IMR-90 (cell line): ENCODE results near the gene RNH1. TPM values are rescaled to one million over a fixed set of nuclear protein-coding genes. Genes with fewer than 3 reads are reported as not detected.

Experiments used
- ATAC-seq: fragments of 200-7000 bp; cut with Tn5 transposase; 2 replicates; pipeline ENCODE4 v1.9.1; 2020; ENCODE audit warnings: low read depth, mild to moderate bottlenecking, moderate library complexity
- BruUV-seq: library from RNA; stranded (reverse); fragments of 400-500 nt; replicated peaks from 2 replicates; lab custom pipeline; 2021; lab: Mats Ljungman, UMichigan
- CTCF ChIA-PET: fragments of 300-600 bp; formaldehyde crosslinking; extraction: SDS; loops from one replicate; lab custom pipeline; 2021; ENCODE audit warnings: antibody characterized with exemption; lab: Yijun Ruan, JAX
- POLR2A ChIA-PET: fragments of 300-600 bp; sonication (Branson Sonifier 250); formaldehyde crosslinking; loops from one replicate; lab custom pipeline; 2022; ENCODE audit warnings: antibody characterized with exemption; ENCODE audit not compliant: unreplicated experiment; lab: Charles Lee
- DNase-seq: peaks from one replicate; pipeline ENCODE4 v3.0.0; 2013
- H2AFZ ChIP-seq: replicated peaks from 2 replicates; pipeline ENCODE3; 2013; ENCODE audit warnings: low read length, mild to moderate bottlenecking; ENCODE audit not compliant: poor library complexity
- H2AK5ac ChIP-seq: 2 replicates; pipeline ENCODE4 v1.6.1; 2013; ENCODE audit warnings: low read depth, low read length, inconsistent platforms
- H2AK9ac ChIP-seq: replicated peaks from 2 replicates; pipeline ENCODE3; 2013; ENCODE audit warnings: mild to moderate bottlenecking, low read depth, low read length, moderate library complexity; ENCODE audit not compliant: poor library complexity
- H2BK120ac ChIP-seq: 2 replicates; pipeline ENCODE4 v1.6.1; 2013; ENCODE audit warnings: low read depth, low read length, inconsistent platforms
- H2BK15ac ChIP-seq: 3 replicates; pipeline ENCODE4 v1.6.1; 2013; ENCODE audit warnings: low read depth, low read length, inconsistent platforms
- H2BK20ac ChIP-seq: 2 replicates; pipeline ENCODE4 v1.6.1; 2013; ENCODE audit warnings: low read depth, mild to moderate bottlenecking, inconsistent platforms, low read length, moderate library complexity
- H2BK5ac ChIP-seq: 2 replicates; pipeline ENCODE4 v1.6.1; 2013; ENCODE audit warnings: mild to moderate bottlenecking, low read depth, low read length, inconsistent platforms; ENCODE audit not compliant: poor library complexity, severe bottlenecking
- H3K14ac ChIP-seq: replicated peaks from 2 replicates; pipeline ENCODE4 v1.6.1; 2013; ENCODE audit warnings: low read depth, low read length, inconsistent platforms
- H3K18ac ChIP-seq: 2 replicates; pipeline ENCODE4 v1.6.1; 2013; ENCODE audit warnings: low read depth, low read length, control low read depth
- H3K23ac ChIP-seq: 2 replicates; pipeline ENCODE4 v1.6.1; 2013; ENCODE audit warnings: low read depth, low read length, inconsistent platforms
- H3K27ac ChIP-seq: 2 replicates; pipeline ENCODE4 v1.5.1; 2013; ENCODE audit warnings: mild to moderate bottlenecking, control low read depth, low read length; ENCODE audit not compliant: insufficient read depth
- H3K27me3 ChIP-seq: 2 replicates; pipeline ENCODE4 v1.6.1; 2013; ENCODE audit warnings: low read length; ENCODE audit not compliant: control insufficient read depth, insufficient read depth
- H3K36me3 ChIP-seq: 2 replicates; pipeline ENCODE4 v1.6.1; 2013; ENCODE audit warnings: low read length, mixed read lengths; ENCODE audit not compliant: control insufficient read depth, insufficient read depth
- H3K4ac ChIP-seq: 2 replicates; pipeline ENCODE4 v1.6.1; 2013; ENCODE audit warnings: low read depth, low read length, inconsistent platforms
- H3K4me1 ChIP-seq: 2 replicates; pipeline ENCODE4 v1.6.1; 2013; ENCODE audit warnings: low read length, mixed read lengths; ENCODE audit not compliant: control insufficient read depth, insufficient read depth
- H3K4me2 ChIP-seq: 2 replicates; pipeline ENCODE4 v1.6.1; 2013; ENCODE audit warnings: low read depth, mild to moderate bottlenecking, control low read depth, low read length, moderate library complexity
- H3K4me3 ChIP-seq: 2 replicates; pipeline ENCODE4 v1.5.1; 2013; ENCODE audit warnings: low read depth, mild to moderate bottlenecking, control low read depth, low read length, moderate library complexity; ENCODE audit not compliant: insufficient read depth
- H3K56ac ChIP-seq: 2 replicates; pipeline ENCODE4 v1.6.1; 2013; ENCODE audit warnings: low read length, inconsistent platforms; ENCODE audit not compliant: insufficient read depth; ENCODE audit errors: extremely low read depth
- H3K79me1 ChIP-seq, 2 experiments: 2 replicates each; pipeline ENCODE4 v1.6.1; 2013; ENCODE audit warnings: low read length in 2 of 2, inconsistent platforms in 1 of 2, low read depth in 1 of 2
- H3K9ac ChIP-seq: 2 replicates; pipeline ENCODE4 v1.6.1; 2013; ENCODE audit warnings: low read depth, low read length, control low read depth
- H3K9me1 ChIP-seq: 2 replicates; pipeline ENCODE4 v1.6.1; 2013; ENCODE audit warnings: low read length, inconsistent platforms; ENCODE audit not compliant: insufficient read depth
- H3K9me3 ChIP-seq: 2 replicates; pipeline ENCODE4 v1.6.1; 2013; ENCODE audit warnings: low read length; ENCODE audit not compliant: control insufficient read depth, insufficient read depth
- H4K20me1 ChIP-seq: 2 replicates; pipeline ENCODE4 v1.6.1; 2013; ENCODE audit warnings: low read length, inconsistent platforms; ENCODE audit not compliant: insufficient read depth
- H4K5ac ChIP-seq: 2 replicates; pipeline ENCODE4 v1.6.1; 2013; ENCODE audit warnings: mild to moderate bottlenecking, low read depth, low read length, control low read depth
- H4K8ac ChIP-seq, 2 experiments: 2 replicates each; pipeline ENCODE4 v1.6.1; 2013; ENCODE audit warnings: low read depth in 2 of 2, low read length in 2 of 2, control low read depth in 1 of 2, inconsistent platforms in 1 of 2
- H4K91ac ChIP-seq: 2 replicates; pipeline ENCODE4 v1.6.1; 2013; ENCODE audit warnings: low read depth, low read length, inconsistent platforms; ENCODE audit not compliant: insufficient read depth
- BHLHE40 ChIP-seq: fragments of 150-350 bp; IDR thresholded peaks from 2 replicates; pipeline ENCODE4 v1.6.1; 2016; ENCODE audit warnings: mild to moderate bottlenecking, low read depth, low read length
- CEBPB ChIP-seq: IDR thresholded peaks from 2 replicates; pipeline ENCODE4 v1.6.1; 2012; ENCODE audit warnings: low read depth, low read length, improper control_type of control experiment
- CHD1 ChIP-seq: IDR thresholded peaks from 2 replicates; pipeline ENCODE4 v1.6.1; 2012; ENCODE audit warnings: low read depth, low read length, improper control_type of control experiment
- CTCF ChIP-seq: conservative IDR thresholded peaks from 2 replicates; pipeline ENCODE4 v1.5.1; 2012; ENCODE audit warnings: mild to moderate bottlenecking, low read depth, low read length, improper control_type of control experiment
- ELK1 ChIP-seq: fragments of 150-350 bp; IDR thresholded peaks from 2 replicates; pipeline ENCODE4 v1.6.1; 2016; ENCODE audit warnings: low read depth, mild to moderate bottlenecking, low read length, moderate library complexity, borderline replicate concordance
- FOS ChIP-seq: fragments of 150-350 bp; IDR thresholded peaks from 2 replicates; pipeline ENCODE4 v1.6.1; 2016; ENCODE audit warnings: low read depth, low read length
- MAFK ChIP-seq: IDR thresholded peaks from 2 replicates; pipeline ENCODE4 v1.6.1; 2012; ENCODE audit warnings: low read depth, low read length, improper control_type of control experiment
- MAZ ChIP-seq: IDR thresholded peaks from 2 replicates; pipeline ENCODE4 v1.6.1; 2012; ENCODE audit warnings: low read depth, mild to moderate bottlenecking, low read length, improper control_type of control experiment, moderate library complexity, borderline replicate concordance
- NFE2L2 ChIP-seq: fragments of 150-350 bp; IDR thresholded peaks from 2 replicates; pipeline ENCODE4 v1.6.1; 2016; ENCODE audit warnings: low read depth, mild to moderate bottlenecking, low read length
- POLR2A ChIP-seq: IDR thresholded peaks from 2 replicates; pipeline ENCODE4 v1.6.1; 2012; ENCODE audit warnings: mild to moderate bottlenecking, low read depth, low read length
- RAD21 ChIP-seq: IDR thresholded peaks from 2 replicates; pipeline ENCODE4 v1.6.1; 2012; ENCODE audit warnings: low read length, improper control_type of control experiment
- RCOR1 ChIP-seq: IDR thresholded peaks from 2 replicates; pipeline ENCODE4 v1.6.1; 2012; ENCODE audit warnings: mild to moderate bottlenecking, low read length, improper control_type of control experiment; ENCODE audit not compliant: insufficient replicate concordance
- RFX5 ChIP-seq: IDR thresholded peaks from 2 replicates; pipeline ENCODE4 v1.8.0; 2012; ENCODE audit warnings: low read depth, mild to moderate bottlenecking, low read length, moderate library complexity
- SMC3 ChIP-seq: fragments of 150-350 bp; IDR thresholded peaks from 2 replicates; pipeline ENCODE4 v1.6.1; 2016; ENCODE audit warnings: low read depth, mild to moderate bottlenecking, antibody characterized with exemption, low read length, moderate library complexity
- USF2 ChIP-seq: fragments of 150-350 bp; IDR thresholded peaks from 2 replicates; pipeline ENCODE4 v1.6.1; 2017; ENCODE audit warnings: mild to moderate bottlenecking, antibody characterized with exemption, low read length, low read depth
- WGBS, 2 experiments: methylation state at CpG; one replicate each; pipeline versions ENCODE4 v1.1.5 to v1.1.7; 2013; ENCODE audit warnings: missing lambda C conversion rate in 2 of 2; ENCODE audit not compliant: insufficient read length in 1 of 2; ENCODE audit errors: extremely low coverage in 2 of 2; 5-methylcytosine and 5-hydroxymethylcytosine counted together
- dilution Hi-C: fragments of 300-500 bp; cut with HindIII; formaldehyde crosslinking; loops from one replicate; pipeline ENCODE4 v1.14.3; 2018; ENCODE audit warnings: low sequenced_read_pairs; ENCODE audit not compliant: unreplicated experiment
- in situ Hi-C: fragments of 300-500 bp; cut with MboI; formaldehyde crosslinking; loops from 3 replicates; pipeline ENCODE4 v1.14.3; 2019; ENCODE audit warnings: low sequenced_read_pairs, inconsistent platforms, mixed read lengths
- intact Hi-C: fragments of 100-400 bp; cut with micrococcal nuclease; formaldehyde crosslinking; loops from 2 replicates; pipeline ENCODE4 v1.10.0; 2022
- polyA plus RNA-seq, 3 experiments: library from polyadenylated mRNA; depleted of rRNA; stranded (reverse); fragments of >200 nt; gene quantifications; 2 replicates each; pipeline ENCODE4 v1.2.3, GENCODE V29; 2012; ENCODE audit warnings: low replicate concordance in 1 of 3
- total RNA-seq: library from RNA; depleted of rRNA; stranded (reverse); fragments of >200 nt; gene quantifications from 2 replicates; pipeline ENCODE4 v1.2.3, GENCODE V29; 2012

RNH1 gene
- total and polyA plus RNA-seq, 2 of the 4 experiments (the other 2 are of a cell fraction), result 138 to 247 TPM

GRCh38 chr11:492427-493226, 14.4 kb downstream of the RNH1 start:
- H4K5ac ChIP-seq, result no peak overlapping the region
- dilution Hi-C loops, result no loop called here
- no TSS peak for BruUV-seq
- no peak overlapping the region for H3K9ac ChIP-seq
- H3K14ac ChIP-seq, result no peak overlapping the region
- in situ Hi-C loops, result no loop called here
- no peak overlapping the region for H3K23ac ChIP-seq
- no peaks in the 10 kb centered on the region for H3K27me3 ChIP-seq
- no peak overlapping the region for H3K4me3 ChIP-seq
- H3K4ac ChIP-seq, result no peak overlapping the region
- no peak overlapping the region for H2AK5ac ChIP-seq
- H3K27ac ChIP-seq, result no peak overlapping the region
- peaks cover 53% of the 10 kb centered on the region for H3K36me3 ChIP-seq
- peaks cover 2% of the 10 kb centered on the region; the same call in 1 of the 2 replicates for H3K9me3 ChIP-seq
- H2BK120ac ChIP-seq, result no peak overlapping the region
- intact Hi-C loops, result no loop called here
- no peak overlapping the region for H3K56ac ChIP-seq
- ChIA-PET POLR2A (no interaction called here), CTCF (no interaction called here)
- H2AFZ ChIP-seq, result no peak overlapping the region
- H3K9me1 ChIP-seq, result peaks cover 8% of the 10 kb centered on the region
- H3K4me2 ChIP-seq, result no peak overlapping the region
- H2BK20ac ChIP-seq, result no peak overlapping the region
- DNase-seq (no peak), ATAC-seq (no peak)
- no peaks in the 10 kb centered on the region for H3K4me1 ChIP-seq
- H4K8ac ChIP-seq, result no peak overlapping the region
- H2BK5ac ChIP-seq, result no peak overlapping the region
- peaks cover 9% of the 10 kb centered on the region; the same call in 1 of the 2 replicates for H4K20me1 ChIP-seq
- H2BK15ac ChIP-seq, result no peak overlapping the region
- H3K18ac ChIP-seq, result no peak overlapping the region
- no peak overlapping the region for H2AK9ac ChIP-seq
- H4K91ac ChIP-seq, result no peak overlapping the region
- peaks cover 4 to 19% of the 10 kb centered on the region in 2 experiments; a peak in 3 of 4 replicates for H3K79me1 ChIP-seq
- WGBS, 2 experiments, result 88% methylated on average over 12 of the region's 32 CpGs; no CpG with 5 or more reads in 1 of the 2 experiments
- TF ChIP-seq MAFK (no peak), NFE2L2 (no peak), RFX5 (no peak), POLR2A (no peak), USF2 (no peak), CEBPB (no peak), CTCF (no peak), FOS (no peak), RCOR1 (no peak), CHD1 (no peak), RAD21 (no peak), BHLHE40 (no peak), SMC3 (no peak), ELK1 (no peak), MAZ (no peak)
